Activated T-cell treated with anti-CD3 and anti-CD28 coated beads, Interleukin-2, amount 50 U/mL, for 24 hours (primary cell): ENCODE measurements around the gene GNG11.

ENCODE experiments used
- DNase-seq: peaks from one replicate; pipeline ENCODE4 v3.0.0-alpha.2; 2020
- H3K27ac Mint-ChIP-seq: 2 replicates; pipeline ENCODE4 v1.8.0; 2020; ENCODE audit warnings: mild to moderate bottlenecking, mixed read lengths
- H3K27me3 Mint-ChIP-seq: 2 replicates; pipeline ENCODE4 v1.8.0; 2020; ENCODE audit warnings: mixed read lengths
- H3K36me3 Mint-ChIP-seq: 2 replicates; pipeline ENCODE4 v1.8.0; 2020; ENCODE audit warnings: low read depth, mixed read lengths
- H3K4me1 Mint-ChIP-seq: 2 replicates; pipeline ENCODE4 v1.8.0; 2020; ENCODE audit warnings: low read depth, mixed read lengths
- H3K4me3 Mint-ChIP-seq: 2 replicates; pipeline ENCODE4 v1.8.0; 2020; ENCODE audit warnings: mild to moderate bottlenecking, moderate library complexity, mixed read lengths
- H3K9me3 Mint-ChIP-seq: 2 replicates; pipeline ENCODE4 v1.8.0; 2020; ENCODE audit warnings: mixed read lengths

The GNG11 gene

DNA sequence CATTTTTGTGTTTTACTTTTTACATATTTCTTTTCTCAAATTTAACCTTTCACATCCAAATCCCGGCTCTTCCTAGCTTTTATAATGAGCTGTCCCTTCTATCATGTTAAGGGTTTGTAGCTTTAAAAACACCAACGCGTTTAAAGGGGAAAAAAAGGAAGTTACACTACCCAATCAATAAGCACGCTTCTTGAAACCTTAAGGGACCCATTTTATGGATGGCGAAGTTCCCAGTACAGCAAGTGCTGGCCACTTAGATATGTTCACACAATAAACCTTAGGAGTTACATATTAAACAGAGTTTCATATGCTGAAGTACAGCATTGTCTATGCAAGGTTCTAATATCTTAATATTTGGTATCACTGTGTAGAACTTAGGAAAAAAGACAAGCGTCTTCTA, 1.8 kb downstream of the GNG11 start:
- Mint-ChIP-seq H3K4me1 (peaks cover 5% of the 10 kb centered on the region), H3K36me3 (no peaks in the 10 kb centered on the region), H3K9me3 (no peaks in the 10 kb centered on the region), H3K27me3 (peaks cover 47% of the 10 kb centered on the region), H3K27ac (no peak overlapping the region), H3K4me3 (no peak overlapping the region)
- no peak for DNase-seq

DNA sequence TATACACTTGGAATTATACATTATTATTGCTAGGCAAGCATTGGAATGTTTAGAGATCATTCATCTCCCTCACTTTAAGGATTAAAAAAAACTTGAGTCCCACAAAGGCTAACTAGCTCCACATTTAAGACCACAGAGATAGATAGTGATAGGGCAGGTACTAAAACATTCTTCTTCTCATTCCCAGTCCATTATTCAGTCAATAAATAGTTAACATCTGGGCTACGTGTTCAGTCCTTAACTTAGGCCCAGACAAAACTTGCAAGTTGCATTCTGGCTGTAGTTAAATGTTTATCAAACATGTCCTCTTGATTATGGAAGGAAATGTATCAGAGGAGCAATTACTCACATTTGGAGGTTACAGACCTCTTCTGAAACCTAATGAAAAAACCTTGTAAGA, 2.4 kb downstream of the GNG11 start:
- peaks cover 5% of the 10 kb centered on the region for H3K4me1 Mint-ChIP-seq
- no peak overlapping the region for H3K27ac Mint-ChIP-seq
- peaks cover 49% of the 10 kb centered on the region for H3K27me3 Mint-ChIP-seq
- H3K9me3 Mint-ChIP-seq: no peaks in the 10 kb centered on the region
- DNase-seq: no peak
- H3K36me3 Mint-ChIP-seq: no peaks in the 10 kb centered on the region
- H3K4me3 Mint-ChIP-seq: no peak overlapping the region

DNA sequence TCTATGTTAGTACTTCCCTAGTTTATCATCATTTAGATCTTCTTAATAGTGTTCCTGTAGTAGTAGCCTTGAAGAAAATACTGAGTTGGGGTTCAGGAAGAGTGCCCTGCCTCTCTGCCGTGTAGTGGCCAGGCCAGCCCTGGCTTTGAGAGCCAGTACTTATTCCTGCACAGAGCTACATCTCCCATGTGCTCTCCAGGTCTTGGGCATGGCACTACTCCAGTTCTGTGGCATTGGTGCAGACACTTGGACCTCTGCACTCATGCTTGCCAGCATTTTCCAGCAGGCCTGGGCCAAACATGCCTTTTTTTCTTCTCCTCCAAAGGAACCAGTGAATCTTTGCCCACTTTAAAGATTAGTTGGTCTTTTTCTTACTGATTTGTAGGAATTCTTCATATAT, 5.3 kb downstream of the GNG11 start:
- Mint-ChIP-seq H3K4me3 (no peak overlapping the region), H3K27me3 (peaks cover 35% of the 10 kb centered on the region), H3K9me3 (no peaks in the 10 kb centered on the region), H3K27ac (no peak overlapping the region), H3K36me3 (no peaks in the 10 kb centered on the region), H3K4me1 (peaks cover 5% of the 10 kb centered on the region)
- no peak for DNase-seq

DNA sequence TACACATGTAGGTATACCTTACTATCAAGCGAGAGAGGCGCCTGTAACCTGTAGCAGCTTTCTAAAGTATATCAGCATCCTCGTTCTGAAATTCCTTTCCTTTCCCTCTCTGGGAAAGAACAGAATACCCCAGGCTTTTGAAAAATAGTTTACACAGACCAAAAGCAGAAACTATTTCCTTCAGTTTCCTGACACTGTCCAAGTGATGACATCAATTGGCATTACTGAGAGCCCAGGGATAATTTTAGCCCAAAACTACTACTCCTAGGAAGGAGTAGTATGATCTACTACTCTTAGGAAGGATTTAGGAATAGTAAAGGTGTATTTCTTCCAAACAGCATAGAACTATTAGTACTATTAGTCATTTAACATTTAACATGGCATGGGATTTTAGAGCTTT, 6.0 kb downstream of the GNG11 start:
- no peaks in the 10 kb centered on the region for H3K36me3 Mint-ChIP-seq
- H3K27ac Mint-ChIP-seq: no peak overlapping the region
- no peaks in the 10 kb centered on the region for H3K9me3 Mint-ChIP-seq
- H3K27me3 Mint-ChIP-seq: peaks cover 29% of the 10 kb centered on the region
- no peak overlapping the region for H3K4me3 Mint-ChIP-seq
- no peak for DNase-seq
- H3K4me1 Mint-ChIP-seq: no peaks in the 10 kb centered on the region

DNA sequence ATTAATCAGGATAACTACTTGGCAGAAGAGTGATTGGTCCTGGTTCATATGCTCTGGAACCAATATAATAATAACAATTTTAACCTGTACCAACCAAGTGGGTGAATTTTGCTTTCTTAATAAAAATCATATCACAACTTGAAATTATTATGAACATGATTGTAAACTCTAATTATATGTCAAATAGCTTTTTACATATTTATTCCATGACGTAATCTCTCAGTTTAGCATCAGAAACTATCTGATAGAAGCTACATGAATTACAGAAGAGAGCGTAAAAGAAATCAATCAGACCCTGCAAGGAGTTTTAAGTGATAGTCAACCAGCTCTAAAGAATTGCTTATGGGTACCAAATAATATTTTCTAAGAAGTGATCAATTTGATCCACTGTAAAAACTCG, 10.1 kb downstream of the GNG11 start:
- H3K9me3 Mint-ChIP-seq: no peaks in the 10 kb centered on the region
- peaks cover 11% of the 10 kb centered on the region for H3K27me3 Mint-ChIP-seq
- H3K36me3 Mint-ChIP-seq: no peaks in the 10 kb centered on the region

DNA sequence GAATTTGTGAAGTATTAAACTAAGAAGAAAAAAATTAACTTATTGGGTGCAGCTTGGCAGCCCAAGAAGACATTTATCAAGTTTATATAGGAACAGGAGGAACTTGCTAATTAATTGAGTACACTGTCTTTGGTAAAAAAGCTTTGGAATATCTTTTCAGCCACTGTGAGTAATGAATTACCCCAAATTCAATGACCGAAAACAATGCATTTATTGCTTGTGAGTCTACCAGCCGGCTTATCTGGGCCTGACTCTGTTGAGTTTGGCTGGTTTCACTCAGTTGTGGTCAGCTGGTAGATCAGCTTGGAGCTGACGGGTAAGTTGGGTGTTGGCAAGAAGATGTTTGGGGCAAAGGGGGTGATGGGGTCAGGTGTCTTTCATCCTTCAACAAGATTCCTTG, 11.6 kb downstream of the GNG11 start:
- DNase-seq: no peak
- Mint-ChIP-seq H3K4me1 (no peaks in the 10 kb centered on the region), H3K27me3 (peaks cover 9% of the 10 kb centered on the region), H3K4me3 (no peak overlapping the region), H3K27ac (no peak overlapping the region), H3K9me3 (no peaks in the 10 kb centered on the region), H3K36me3 (no peaks in the 10 kb centered on the region)

More for the DNA sequence above, 10.1 kb downstream of the GNG11 start:
- Mint-ChIP-seq H3K4me3 (no peak overlapping the region), H3K4me1 (no peaks in the 10 kb centered on the region), H3K27ac (no peak overlapping the region)
- no peak for DNase-seq

DNA sequence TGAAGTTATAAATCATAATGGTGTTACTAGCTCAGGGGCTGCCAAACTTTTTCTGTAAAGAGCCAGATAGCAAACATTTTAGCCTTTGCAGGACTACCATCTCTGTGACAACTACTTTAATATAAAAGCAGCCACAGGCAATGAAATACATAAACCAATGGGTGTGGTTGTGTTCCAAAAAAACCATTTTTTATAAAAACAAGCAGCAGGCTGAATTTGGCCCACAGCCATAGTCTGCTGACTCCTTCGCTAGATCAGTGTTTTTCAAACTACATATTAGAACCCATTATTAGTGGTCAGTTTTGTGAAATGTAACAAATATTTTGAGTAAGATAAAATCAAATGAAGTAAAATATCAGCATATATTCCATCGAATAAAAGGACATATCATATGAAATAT, 13.6 kb downstream of the GNG11 start:
- no peak overlapping the region for H3K4me3 Mint-ChIP-seq
- H3K4me1 Mint-ChIP-seq: no peaks in the 10 kb centered on the region
- H3K36me3 Mint-ChIP-seq: no peaks in the 10 kb centered on the region
- peaks cover 10% of the 10 kb centered on the region for H3K27me3 Mint-ChIP-seq
- no peak overlapping the region for H3K27ac Mint-ChIP-seq
- no peak for DNase-seq
- H3K9me3 Mint-ChIP-seq: no peaks in the 10 kb centered on the region

DNA sequence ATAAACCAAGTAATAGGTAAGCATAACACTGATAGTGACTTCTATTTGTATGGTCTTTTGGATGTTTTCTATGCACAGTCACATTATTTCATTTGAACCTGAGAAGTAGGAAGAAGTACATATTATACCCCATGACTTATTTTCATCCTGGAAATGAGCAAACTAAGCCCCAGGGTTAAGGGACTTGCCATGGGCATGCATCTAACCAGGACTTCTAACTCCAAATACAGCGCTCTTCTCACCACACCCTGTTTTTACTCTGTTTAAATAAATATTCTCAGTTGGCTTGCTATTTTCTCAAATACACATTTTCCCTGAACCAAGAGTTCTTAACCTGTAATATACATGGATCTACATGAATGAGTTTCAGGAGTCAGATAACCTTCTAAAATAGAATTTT, 16.3 kb downstream of the GNG11 start:
- no peak for DNase-seq
- Mint-ChIP-seq H3K4me1 (no peaks in the 10 kb centered on the region), H3K27ac (no peak overlapping the region), H3K9me3 (no peaks in the 10 kb centered on the region), H3K27me3 (peaks cover 12% of the 10 kb centered on the region), H3K4me3 (no peak overlapping the region), H3K36me3 (no peaks in the 10 kb centered on the region)

DNA sequence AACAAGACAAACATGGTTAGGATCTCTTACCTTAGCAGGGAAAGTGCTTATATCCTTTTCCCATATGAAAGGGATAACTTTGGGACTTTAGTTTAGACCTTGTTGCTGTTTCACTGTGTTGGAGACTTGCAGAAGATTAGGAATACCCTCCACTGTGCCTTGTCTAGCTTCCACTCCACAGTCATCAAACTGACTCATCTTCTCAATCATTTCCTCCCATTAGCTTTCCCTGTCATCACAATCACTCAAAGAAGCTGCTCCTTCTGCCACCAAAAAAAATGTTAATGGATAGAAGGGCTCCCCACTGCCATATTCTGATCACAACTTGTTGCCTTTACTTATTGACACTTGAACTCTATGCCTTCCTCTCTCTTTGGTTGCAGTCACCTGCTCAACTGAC, 16.8 kb downstream of the GNG11 start:
- Mint-ChIP-seq H3K9me3 (no peaks in the 10 kb centered on the region), H3K27ac (no peak overlapping the region), H3K27me3 (peaks cover 12% of the 10 kb centered on the region), H3K4me1 (no peaks in the 10 kb centered on the region), H3K4me3 (no peak overlapping the region), H3K36me3 (no peaks in the 10 kb centered on the region)
- no peak for DNase-seq

DNA sequence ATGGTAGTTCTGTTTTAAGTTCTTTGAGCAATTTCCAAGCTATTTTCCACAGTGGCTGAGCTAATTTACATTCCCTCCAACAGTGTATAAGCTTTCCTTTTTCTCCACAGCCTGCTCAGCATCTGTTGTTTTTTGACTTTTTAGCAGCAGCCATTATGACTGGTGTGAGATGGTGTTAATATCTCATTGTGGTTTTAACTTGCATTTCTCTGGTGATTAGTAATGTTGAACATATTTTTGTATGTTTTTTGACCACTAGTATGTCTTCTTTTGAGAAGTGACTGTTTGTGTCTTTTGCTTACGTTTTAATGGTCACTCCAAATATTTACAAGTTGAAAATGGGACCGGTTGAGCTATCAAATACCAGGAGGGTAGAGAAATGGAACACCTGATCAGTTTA, 20.4 kb downstream of the GNG11 start:
- Mint-ChIP-seq H3K27me3 (peaks cover 7% of the 10 kb centered on the region), H3K9me3 (no peaks in the 10 kb centered on the region), H3K4me3 (no peak overlapping the region), H3K4me1 (no peaks in the 10 kb centered on the region), H3K36me3 (no peaks in the 10 kb centered on the region), H3K27ac (no peak overlapping the region)
- no peak for DNase-seq

DNA sequence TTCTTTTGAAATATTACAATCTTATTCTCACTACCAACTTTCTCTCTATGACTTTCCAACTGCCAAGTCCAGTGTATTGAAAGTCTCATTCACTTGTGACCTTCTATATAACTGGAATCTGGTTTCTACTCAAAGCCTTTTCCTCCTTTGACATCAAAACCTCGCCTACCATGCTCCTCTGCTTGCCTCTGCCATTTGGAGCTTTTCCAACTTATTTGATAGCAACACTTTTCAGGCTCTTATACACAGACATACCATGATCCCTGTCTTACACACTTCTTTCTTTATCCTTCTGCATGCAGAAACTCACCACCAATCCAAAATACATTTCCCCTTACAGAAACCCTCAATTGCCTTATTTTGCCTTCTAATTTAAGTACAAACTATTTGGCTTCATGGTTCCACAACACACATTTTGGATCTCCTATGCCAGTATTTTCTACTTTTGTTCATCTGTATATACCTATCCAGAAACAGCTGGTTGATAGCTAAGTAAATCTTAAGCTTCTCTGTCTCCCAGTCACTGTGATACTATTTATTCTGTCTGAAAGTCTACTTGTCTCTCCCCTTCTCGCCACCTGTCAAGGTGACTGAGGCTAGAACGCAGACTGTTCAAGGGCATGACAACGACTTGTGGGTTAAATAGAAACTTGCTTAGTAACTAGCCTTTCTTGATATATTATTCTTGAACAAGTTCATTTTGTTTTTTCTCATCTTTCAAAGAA, 22.4 kb downstream of the GNG11 start:
- Mint-ChIP-seq H3K36me3 (no peaks in the 10 kb centered on the region), H3K4me1 (no peaks in the 10 kb centered on the region), H3K27ac (no peak overlapping the region), H3K27me3 (peaks cover 7% of the 10 kb centered on the region), H3K9me3 (no peaks in the 10 kb centered on the region), H3K4me3 (no peak overlapping the region)
- DNase-seq: no peak

DNA sequence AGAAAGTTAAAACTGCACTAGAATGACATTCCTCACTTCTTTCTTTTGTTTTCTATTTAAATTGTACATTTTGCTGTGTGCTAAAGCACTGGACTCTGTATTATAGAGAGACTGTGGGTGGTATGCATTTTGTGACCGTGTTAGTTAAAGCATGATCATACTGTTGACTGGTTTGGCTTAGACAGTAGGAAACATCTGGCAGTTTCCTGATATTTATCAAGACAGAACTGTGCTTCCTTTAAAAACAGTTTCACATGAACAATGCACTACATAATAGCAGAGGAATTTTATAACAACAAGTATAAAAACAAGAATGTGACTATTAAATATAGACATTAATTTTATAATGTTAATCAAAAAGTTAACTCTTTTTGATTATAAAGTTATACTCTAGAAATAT, 23.1 kb downstream of the GNG11 start:
- DNase-seq: no peak
- no peaks in the 10 kb centered on the region for H3K4me1 Mint-ChIP-seq
- H3K36me3 Mint-ChIP-seq: no peaks in the 10 kb centered on the region

DNA sequence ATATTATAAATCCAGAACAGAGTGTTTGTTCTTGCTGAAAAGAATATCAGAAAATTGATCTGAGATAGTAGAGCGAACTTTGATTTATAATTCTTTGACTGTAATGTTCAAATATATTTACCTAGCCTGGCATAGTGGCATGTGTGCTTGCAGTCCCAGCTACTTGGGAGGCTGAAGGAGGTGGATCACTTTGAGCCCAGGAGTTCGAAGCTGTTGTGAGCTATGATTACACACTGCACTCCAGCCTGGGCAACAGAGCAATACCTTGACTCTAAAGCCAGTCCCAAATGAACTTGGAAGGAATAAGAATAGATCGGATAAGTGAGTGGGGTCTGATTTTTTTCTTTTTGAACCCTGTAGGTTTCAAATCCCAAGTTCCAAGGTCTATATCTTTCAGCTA, 23.5 kb downstream of the GNG11 start:
- no peak for DNase-seq
- H3K27me3 Mint-ChIP-seq: peaks cover 2% of the 10 kb centered on the region
- H3K4me1 Mint-ChIP-seq: no peaks in the 10 kb centered on the region
- no peaks in the 10 kb centered on the region for H3K36me3 Mint-ChIP-seq
- no peak overlapping the region for H3K4me3 Mint-ChIP-seq
- no peaks in the 10 kb centered on the region for H3K9me3 Mint-ChIP-seq
- H3K27ac Mint-ChIP-seq: no peak overlapping the region

More for the DNA sequence above, 23.1 kb downstream of the GNG11 start:
- H3K27ac Mint-ChIP-seq: no peak overlapping the region
- peaks cover 6% of the 10 kb centered on the region for H3K27me3 Mint-ChIP-seq
- no peak overlapping the region for H3K4me3 Mint-ChIP-seq
- no peaks in the 10 kb centered on the region for H3K9me3 Mint-ChIP-seq

DNA sequence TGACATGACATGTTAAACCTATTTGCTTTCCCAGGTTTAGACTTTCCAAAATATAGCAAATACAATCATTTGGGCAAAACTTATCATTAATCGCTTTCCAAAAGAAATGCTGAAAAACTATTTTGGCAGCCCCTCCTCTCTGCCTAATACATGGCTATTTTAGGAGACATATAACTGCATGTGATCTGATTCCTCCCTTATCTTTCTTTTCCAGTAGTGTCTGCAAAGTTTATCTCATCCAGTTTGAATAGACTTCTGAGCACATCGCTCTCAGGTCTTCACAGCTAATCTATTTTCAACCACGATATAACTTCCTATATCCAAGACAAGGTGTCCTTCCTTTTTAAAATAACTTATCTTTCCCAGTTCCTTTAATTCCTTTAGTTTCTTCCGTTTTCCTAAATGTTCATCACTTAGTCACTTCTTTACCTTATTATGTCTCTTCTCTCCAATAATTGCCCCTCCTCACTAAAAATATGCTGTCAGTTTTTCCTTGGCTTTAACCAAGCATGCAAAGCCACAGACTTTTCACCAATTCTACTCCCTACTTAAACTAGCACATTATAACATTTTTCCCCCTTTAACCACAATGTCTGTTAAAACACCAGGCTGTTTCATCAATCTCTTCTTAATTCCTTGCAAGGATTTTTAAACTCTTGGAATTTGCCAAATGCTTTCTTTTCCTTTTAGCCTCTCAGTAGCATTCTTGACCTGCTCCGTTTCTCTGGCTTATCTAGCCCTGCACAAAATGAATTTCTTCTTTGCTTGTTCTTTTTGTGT, 24.4 kb downstream of the GNG11 start:
- H3K36me3 Mint-ChIP-seq: no peaks in the 10 kb centered on the region
- no peaks in the 10 kb centered on the region for H3K4me1 Mint-ChIP-seq
- no peaks in the 10 kb centered on the region for H3K9me3 Mint-ChIP-seq
- DNase-seq: no peak
- H3K4me3 Mint-ChIP-seq: no peak overlapping the region
- H3K27me3 Mint-ChIP-seq: no peaks in the 10 kb centered on the region
- no peak overlapping the region for H3K27ac Mint-ChIP-seq

DNA sequence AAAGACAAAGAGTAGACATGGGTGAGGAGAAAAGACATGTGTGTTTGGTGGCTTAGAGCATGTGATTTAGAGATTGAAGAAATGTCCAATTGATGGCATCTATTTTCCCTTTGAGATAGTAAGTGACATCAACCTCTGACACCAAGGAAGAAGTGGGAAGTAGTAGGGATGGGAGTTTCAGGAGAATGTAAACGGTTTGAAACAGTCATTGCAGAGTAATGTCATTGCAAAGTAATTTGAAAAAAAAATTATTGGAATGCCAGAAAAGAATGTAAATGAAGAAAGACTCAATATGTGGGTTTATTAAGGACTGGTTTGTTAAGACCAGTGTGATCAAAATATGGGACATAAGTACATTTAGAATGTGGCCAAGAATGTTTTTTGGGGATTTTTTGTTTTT, 26.6 kb downstream of the GNG11 start:
- Mint-ChIP-seq H3K36me3 (no peaks in the 10 kb centered on the region), H3K4me1 (no peaks in the 10 kb centered on the region), H3K27me3 (no peaks in the 10 kb centered on the region), H3K4me3 (no peak overlapping the region), H3K27ac (no peak overlapping the region), H3K9me3 (no peaks in the 10 kb centered on the region)
- DNase-seq: no peak
